Smooth muscle cell (in vitro differentiated cells): ENCODE results near the gene FTO. TPM values are rescaled to one million over a fixed set of nuclear protein-coding genes. Genes with fewer than 3 reads are reported as not detected.

Source experiments
- DNase-seq: peaks from one replicate; lab custom pipeline; 2025; ENCODE audit not compliant: unreplicated experiment; lab: John Stamatoyannopoulos, UW
- H2AFZ ChIP-seq: fragments of 200-600 bp; sonication (generic); 2 replicates; pipeline ENCODE4 v1.6.0; 2016; ENCODE audit warnings: antibody characterized with exemption, low read depth, mild to moderate bottlenecking
- H3F3A ChIP-seq: fragments of 200-600 bp; sonication (generic); 2 replicates; pipeline ENCODE4 v1.6.0; 2017; ENCODE audit warnings: antibody characterized with exemption, low read depth
- H3K27ac ChIP-seq: fragments of 200-600 bp; sonication (generic); 2 replicates; pipeline ENCODE4 v1.5.1; 2016; ENCODE audit warnings: low read depth, mild to moderate bottlenecking
- H3K27me3 ChIP-seq: fragments of 200-600 bp; sonication (generic); 2 replicates; pipeline ENCODE4 v1.6.1; 2016; ENCODE audit warnings: low read depth, mild to moderate bottlenecking
- H3K36me3 ChIP-seq: fragments of 200-600 bp; sonication (generic); 2 replicates; pipeline ENCODE4 v1.5.1; 2016; ENCODE audit warnings: low read depth
- H3K4me1 ChIP-seq: fragments of 200-600 bp; sonication (generic); 2 replicates; pipeline ENCODE4 v1.5.1; 2016; ENCODE audit warnings: low read depth
- H3K4me2 ChIP-seq: fragments of 200-600 bp; sonication (generic); 2 replicates; pipeline ENCODE4 v1.6.0; 2016; ENCODE audit warnings: mild to moderate bottlenecking
- H3K4me3 ChIP-seq: fragments of 200-600 bp; sonication (generic); 2 replicates; pipeline ENCODE4 v1.5.1; 2016; ENCODE audit warnings: mild to moderate bottlenecking
- H3K79me2 ChIP-seq: fragments of 200-600 bp; sonication (generic); 2 replicates; pipeline ENCODE4 v1.6.0; 2016; ENCODE audit warnings: low read depth, mild to moderate bottlenecking
- H3K9ac ChIP-seq: fragments of 200-600 bp; sonication (generic); 2 replicates; pipeline ENCODE4 v1.6.0; 2016; ENCODE audit warnings: low read depth
- H3K9me3 ChIP-seq: fragments of 200-600 bp; sonication (generic); replicated peaks from 2 replicates; pipeline ENCODE4 v1.5.1; 2016; ENCODE audit warnings: low read depth
- H4K20me1 ChIP-seq: fragments of 200-600 bp; sonication (generic); 2 replicates; pipeline ENCODE4 v1.6.0; 2016; ENCODE audit warnings: low read depth
- WGBS: methylation state at CpG from one replicate; pipeline ENCODE4 v1.1.7; 2016; ENCODE audit warnings: low lambda C conversion rate; 5-methylcytosine and 5-hydroxymethylcytosine counted together
- polyA plus RNA-seq: library from polyadenylated mRNA; unstranded; fragments of >200 nt; fragmentation: Nextera tagmentation; extraction: Ambion mirVana; gene quantifications from 2 replicates; pipeline ENCODE4 v1.2.1, GENCODE V29; 2016
- total RNA-seq: library from RNA; depleted of rRNA; stranded (reverse); fragments of >200 nt; gene quantifications from 2 replicates; pipeline ENCODE4 v1.2.3, GENCODE V29; 2014
- TF ChIP-seq, protein P1 (sequence below): fragments of 200-600 bp; sonication (generic); IDR thresholded peaks from 2 replicates; pipeline ENCODE4 v1.5.1; 2017; ENCODE audit warnings: borderline replicate concordance, mild to moderate bottlenecking, antibody characterized with exemption; ENCODE audit not compliant: insufficient read depth, poor library complexity, severe bottlenecking

The FTO gene
- total and polyA plus RNA-seq, 2 experiments from 2014 or later: 81.1 to 89.9 TPM

DNA sequence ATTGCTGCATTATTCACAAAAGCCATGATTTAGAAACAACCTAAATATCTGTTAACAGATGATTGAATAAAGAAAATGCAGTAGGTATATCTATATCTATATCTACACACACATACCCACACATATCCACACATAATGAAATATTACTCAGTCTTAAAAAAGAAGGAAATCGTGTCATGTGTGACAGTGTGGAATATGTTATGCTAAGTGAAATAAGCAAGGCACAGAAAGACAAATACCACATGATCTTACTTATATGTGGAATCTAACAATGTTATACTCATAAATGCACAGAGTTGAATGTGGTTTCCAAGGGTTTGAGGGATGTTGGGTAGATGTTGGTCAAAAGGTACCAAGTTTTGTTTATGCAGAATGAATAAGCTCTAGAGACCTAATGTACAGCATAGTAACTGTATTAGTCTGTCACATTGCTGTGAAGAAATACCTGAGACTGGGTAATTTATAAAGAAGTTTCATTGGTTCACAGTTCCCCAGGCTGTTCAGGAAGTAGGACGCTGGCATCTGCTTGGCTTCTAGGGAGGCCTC, 156.1 kb downstream of the FTO start:
- TF ChIP-seq, protein P1, sequence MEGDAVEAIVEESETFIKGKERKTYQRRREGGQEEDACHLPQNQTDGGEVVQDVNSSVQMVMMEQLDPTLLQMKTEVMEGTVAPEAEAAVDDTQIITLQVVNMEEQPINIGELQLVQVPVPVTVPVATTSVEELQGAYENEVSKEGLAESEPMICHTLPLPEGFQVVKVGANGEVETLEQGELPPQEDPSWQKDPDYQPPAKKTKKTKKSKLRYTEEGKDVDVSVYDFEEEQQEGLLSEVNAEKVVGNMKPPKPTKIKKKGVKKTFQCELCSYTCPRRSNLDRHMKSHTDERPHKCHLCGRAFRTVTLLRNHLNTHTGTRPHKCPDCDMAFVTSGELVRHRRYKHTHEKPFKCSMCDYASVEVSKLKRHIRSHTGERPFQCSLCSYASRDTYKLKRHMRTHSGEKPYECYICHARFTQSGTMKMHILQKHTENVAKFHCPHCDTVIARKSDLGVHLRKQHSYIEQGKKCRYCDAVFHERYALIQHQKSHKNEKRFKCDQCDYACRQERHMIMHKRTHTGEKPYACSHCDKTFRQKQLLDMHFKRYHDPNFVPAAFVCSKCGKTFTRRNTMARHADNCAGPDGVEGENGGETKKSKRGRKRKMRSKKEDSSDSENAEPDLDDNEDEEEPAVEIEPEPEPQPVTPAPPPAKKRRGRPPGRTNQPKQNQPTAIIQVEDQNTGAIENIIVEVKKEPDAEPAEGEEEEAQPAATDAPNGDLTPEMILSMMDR: no peak
- WGBS: 99% methylated on average over 2 of the region's 2 CpGs
- Histone ChIP-seq H3K36me3 (no peaks in the 10 kb centered on the region), H3K27ac (no peak overlapping the region), H3K9ac (no peak overlapping the region), H3K4me3 (no peak overlapping the region), H2AFZ (no peak overlapping the region), H3K4me2 (no peak overlapping the region), H4K20me1 (no peaks in the 10 kb centered on the region), H3K9me3 (no peaks in the 10 kb centered on the region), H3K4me1 (peaks cover 5% of the 10 kb centered on the region), H3K27me3 (no peaks in the 10 kb centered on the region), H3K79me2 (no peaks in the 10 kb centered on the region), H3F3A (no peaks in the 10 kb centered on the region)
- DNase-seq: no peak

DNA sequence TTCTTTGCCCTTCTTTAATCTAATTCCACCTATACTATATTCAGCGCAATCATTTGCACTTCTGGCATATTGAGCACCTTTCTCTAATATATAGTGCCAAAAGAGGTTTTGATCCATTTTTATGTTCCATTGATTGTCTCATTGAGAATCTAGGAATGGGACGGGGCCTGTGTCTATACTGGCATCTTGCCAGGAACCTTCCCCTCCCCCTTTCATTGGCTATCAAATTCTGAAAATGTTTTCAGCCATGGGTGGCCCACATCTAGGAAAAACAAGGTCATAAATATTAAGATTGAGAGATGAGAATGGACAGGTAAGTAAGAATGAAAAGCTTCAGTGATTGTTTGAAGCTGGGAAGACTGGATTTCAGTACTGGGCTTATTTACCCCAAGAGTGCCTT, 159.9 kb downstream of the FTO start:
- Histone ChIP-seq H3K9ac (no peak overlapping the region), H3K27me3 (no peaks in the 10 kb centered on the region), H3K36me3 (no peaks in the 10 kb centered on the region), H3K79me2 (no peaks in the 10 kb centered on the region), H3K27ac (peak overlapping the region; percentile 93), H3K4me2 (no peak overlapping the region), H3F3A (no peaks in the 10 kb centered on the region), H3K9me3 (no peaks in the 10 kb centered on the region), H3K4me3 (no peak overlapping the region), H2AFZ (no peak overlapping the region), H3K4me1 (peaks cover 8% of the 10 kb centered on the region), H4K20me1 (no peaks in the 10 kb centered on the region)
- TF ChIP-seq, protein P1: no peak
- WGBS: 97% methylated on average over 2 of the region's 2 CpGs
- no peak for DNase-seq

- Histone ChIP-seq H3K4me1 (peaks cover 8% of the 10 kb centered on the region), H3K27ac (peak overlapping the region; percentile 93), H3K36me3 (no peaks in the 10 kb centered on the region), H3K4me2 (peak overlapping the region; percentile 11), H3K79me2 (no peaks in the 10 kb centered on the region), H3K4me3 (no peak overlapping the region), H3K9ac (peak overlapping the region; percentile 74), H3K27me3 (no peaks in the 10 kb centered on the region), H3F3A (no peaks in the 10 kb centered on the region), H2AFZ (no peak overlapping the region), H3K9me3 (no peaks in the 10 kb centered on the region), H4K20me1 (no peaks in the 10 kb centered on the region)
- DNase-seq: no peak
- WGBS: 74% methylated on average over 2 of the region's 2 CpGs
- TF ChIP-seq, protein P1: no peak
Observed at GRCh38 chr16:53864819-53865493, 161.0 kb downstream of the FTO start.

DNA sequence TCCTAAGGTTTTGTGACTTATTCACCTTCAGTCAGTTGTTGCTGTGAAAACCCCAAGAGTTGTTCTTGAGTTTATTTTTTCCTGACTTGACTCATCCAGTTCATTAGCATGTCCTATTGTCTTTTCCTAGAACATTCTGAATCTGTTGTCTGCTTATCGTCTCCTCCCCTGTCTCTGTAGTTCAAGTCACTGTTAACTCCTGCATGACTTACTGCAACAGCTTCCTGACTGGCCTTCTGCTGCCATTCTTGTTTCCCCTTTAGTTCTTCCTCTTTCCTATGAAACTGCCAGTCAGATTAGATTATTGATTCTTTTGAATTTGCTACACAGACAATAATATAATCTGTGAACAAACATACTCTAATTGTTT, 161.5 kb downstream of the FTO start:
- peak overlapping the region; percentile 74 for H3K9ac ChIP-seq
- WGBS: 15% methylated on average over 1 of the region's 1 CpG
- TF ChIP-seq, protein P1: no peak
- peaks cover 3% of the 10 kb centered on the region for H3K36me3 ChIP-seq
- H2AFZ ChIP-seq: no peak overlapping the region
- H3K27me3 ChIP-seq: no peaks in the 10 kb centered on the region
- H3K79me2 ChIP-seq: no peaks in the 10 kb centered on the region
- no peaks in the 10 kb centered on the region for H3F3A ChIP-seq
- H3K27ac ChIP-seq: peak overlapping the region; percentile 93
- no peaks in the 10 kb centered on the region for H4K20me1 ChIP-seq
- H3K4me3 ChIP-seq: no peak overlapping the region
- peaks cover 8% of the 10 kb centered on the region for H3K4me1 ChIP-seq
- no peak overlapping the region for H3K4me2 ChIP-seq
- no peak for DNase-seq
- no peaks in the 10 kb centered on the region for H3K9me3 ChIP-seq
